Endothelial cell of umbilical vein (primary cell): ENCODE data around the gene FZD1.

Experiments
- EZH2 ChIP-seq: IDR thresholded peaks from 2 replicates; pipeline ENCODE4 v1.6.1; 2012; ENCODE audit warnings: borderline replicate concordance, low read depth, mild to moderate bottlenecking, moderate library complexity, low read length, inconsistent platforms; ENCODE audit not compliant: severe bottlenecking
- GATA2 ChIP-seq: IDR thresholded peaks from 2 replicates; pipeline ENCODE4 v1.7.0; 2011; ENCODE audit warnings: low read depth, mild to moderate bottlenecking, moderate library complexity, mixed read lengths, low read length; ENCODE audit not compliant: insufficient read length, insufficient read depth
- JUN ChIP-seq: IDR thresholded peaks from 2 replicates; pipeline ENCODE4 v1.6.1; 2011; ENCODE audit warnings: borderline replicate concordance, low read depth; ENCODE audit not compliant: insufficient read length, insufficient read depth
- POLR2A ChIP-seq: IDR thresholded peaks from 2 replicates; pipeline ENCODE4 v1.6.1; 2012; ENCODE audit warnings: low read depth, mild to moderate bottlenecking, control low read depth, low read length
- POLR2AphosphoS5 ChIP-seq: IDR thresholded peaks from 2 replicates; pipeline ENCODE4 v1.6.1; 2012; ENCODE audit warnings: low read depth, mild to moderate bottlenecking, control low read depth, low read length, moderate library complexity; ENCODE audit not compliant: insufficient read depth
- TF ChIP-seq, protein P1 (sequence below), 2 donors: IDR thresholded peaks; 1 replicate in 1 of 2; 2 replicates in 1 of 2; pipeline ENCODE4 v1.5.1; 2011; ENCODE audit warnings: low read length in 2 of 2, mild to moderate bottlenecking in 2 of 2, moderate library complexity in 2 of 2, control low read depth in 1 of 2, inconsistent platforms in 1 of 2, low read depth in 1 of 2; ENCODE audit not compliant: insufficient read depth in 1 of 2; ENCODE audit errors: extremely low read depth in 1 of 2

DNA sequence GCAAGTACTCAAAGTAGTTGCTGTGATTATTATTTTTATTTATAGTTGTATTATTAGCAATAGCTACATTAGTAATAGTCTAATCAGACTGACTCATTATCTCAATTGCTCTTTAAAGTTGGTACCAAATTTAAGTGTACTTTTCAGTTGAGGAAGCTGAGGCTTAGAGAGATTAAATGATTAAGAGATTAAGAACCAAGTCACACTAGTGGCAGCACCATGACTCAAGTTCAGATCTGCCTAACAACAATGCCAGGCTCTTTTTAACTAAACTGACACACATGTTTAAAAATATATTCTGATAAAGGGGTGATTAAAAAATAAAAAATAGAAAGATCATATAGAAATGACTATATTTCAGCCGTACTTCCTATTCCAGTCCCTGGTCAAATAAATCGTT, 42.0 kb downstream of the FZD1 start:
- TF ChIP-seq, protein P1, sequence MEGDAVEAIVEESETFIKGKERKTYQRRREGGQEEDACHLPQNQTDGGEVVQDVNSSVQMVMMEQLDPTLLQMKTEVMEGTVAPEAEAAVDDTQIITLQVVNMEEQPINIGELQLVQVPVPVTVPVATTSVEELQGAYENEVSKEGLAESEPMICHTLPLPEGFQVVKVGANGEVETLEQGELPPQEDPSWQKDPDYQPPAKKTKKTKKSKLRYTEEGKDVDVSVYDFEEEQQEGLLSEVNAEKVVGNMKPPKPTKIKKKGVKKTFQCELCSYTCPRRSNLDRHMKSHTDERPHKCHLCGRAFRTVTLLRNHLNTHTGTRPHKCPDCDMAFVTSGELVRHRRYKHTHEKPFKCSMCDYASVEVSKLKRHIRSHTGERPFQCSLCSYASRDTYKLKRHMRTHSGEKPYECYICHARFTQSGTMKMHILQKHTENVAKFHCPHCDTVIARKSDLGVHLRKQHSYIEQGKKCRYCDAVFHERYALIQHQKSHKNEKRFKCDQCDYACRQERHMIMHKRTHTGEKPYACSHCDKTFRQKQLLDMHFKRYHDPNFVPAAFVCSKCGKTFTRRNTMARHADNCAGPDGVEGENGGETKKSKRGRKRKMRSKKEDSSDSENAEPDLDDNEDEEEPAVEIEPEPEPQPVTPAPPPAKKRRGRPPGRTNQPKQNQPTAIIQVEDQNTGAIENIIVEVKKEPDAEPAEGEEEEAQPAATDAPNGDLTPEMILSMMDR (IDR thresholded peaks at IDR 0.05; ENCODE audit: extremely low read depth in 1 of 2, insufficient read depth in 1 of 2, low read depth in 1 of 2, low read length in 2 of 2): no peak
- no peak for TF ChIP-seq EZH2
- TF ChIP-seq POLR2A: no peak
- no peak for TF ChIP-seq POLR2AphosphoS5
- TF ChIP-seq GATA2: no peak
- no peak for TF ChIP-seq JUN
